VCaP (cell line): ENCODE measurements around the gene SLAIN2.
"Not testable (repeated sequence)": the region's sequence is repeated elsewhere in the genome, so short reads cannot be mapped to it uniquely, and the experiment has no call there.

Source experiments
- H3K27ac ChIP-seq: fragments of 450-650 bp; 2 replicates; pipeline ENCODE4 v1.5.1; 2017
- TF ChIP-seq, protein P1 (sequence below): fragments of 450-650 bp; conservative IDR thresholded peaks from 2 replicates; pipeline ENCODE4 v1.5.1; 2017; ENCODE audit warnings: mild to moderate bottlenecking, moderate library complexity

The SLAIN2 gene

DNA sequence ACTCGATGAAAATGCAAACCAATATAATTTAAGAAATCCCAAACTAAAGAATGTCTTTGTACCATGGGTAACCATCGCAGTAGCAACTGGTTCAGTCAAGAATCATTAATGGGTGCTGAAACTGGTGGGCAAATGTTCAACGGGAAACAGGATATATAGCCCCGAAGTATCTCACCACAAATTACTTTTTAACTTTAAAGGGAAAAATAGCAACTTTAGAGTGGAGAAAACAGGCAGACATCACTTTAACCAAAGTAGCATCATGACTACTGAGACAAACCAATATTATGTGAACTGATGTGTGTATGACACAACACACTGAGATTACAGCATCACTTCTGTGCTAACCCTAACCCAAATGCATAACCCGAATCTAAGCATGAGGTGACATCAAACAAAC, 33.8 kb upstream of the SLAIN2 start:
- TF ChIP-seq, protein P1, sequence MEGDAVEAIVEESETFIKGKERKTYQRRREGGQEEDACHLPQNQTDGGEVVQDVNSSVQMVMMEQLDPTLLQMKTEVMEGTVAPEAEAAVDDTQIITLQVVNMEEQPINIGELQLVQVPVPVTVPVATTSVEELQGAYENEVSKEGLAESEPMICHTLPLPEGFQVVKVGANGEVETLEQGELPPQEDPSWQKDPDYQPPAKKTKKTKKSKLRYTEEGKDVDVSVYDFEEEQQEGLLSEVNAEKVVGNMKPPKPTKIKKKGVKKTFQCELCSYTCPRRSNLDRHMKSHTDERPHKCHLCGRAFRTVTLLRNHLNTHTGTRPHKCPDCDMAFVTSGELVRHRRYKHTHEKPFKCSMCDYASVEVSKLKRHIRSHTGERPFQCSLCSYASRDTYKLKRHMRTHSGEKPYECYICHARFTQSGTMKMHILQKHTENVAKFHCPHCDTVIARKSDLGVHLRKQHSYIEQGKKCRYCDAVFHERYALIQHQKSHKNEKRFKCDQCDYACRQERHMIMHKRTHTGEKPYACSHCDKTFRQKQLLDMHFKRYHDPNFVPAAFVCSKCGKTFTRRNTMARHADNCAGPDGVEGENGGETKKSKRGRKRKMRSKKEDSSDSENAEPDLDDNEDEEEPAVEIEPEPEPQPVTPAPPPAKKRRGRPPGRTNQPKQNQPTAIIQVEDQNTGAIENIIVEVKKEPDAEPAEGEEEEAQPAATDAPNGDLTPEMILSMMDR: no peak
- no peak overlapping the region for H3K27ac ChIP-seq

DNA sequence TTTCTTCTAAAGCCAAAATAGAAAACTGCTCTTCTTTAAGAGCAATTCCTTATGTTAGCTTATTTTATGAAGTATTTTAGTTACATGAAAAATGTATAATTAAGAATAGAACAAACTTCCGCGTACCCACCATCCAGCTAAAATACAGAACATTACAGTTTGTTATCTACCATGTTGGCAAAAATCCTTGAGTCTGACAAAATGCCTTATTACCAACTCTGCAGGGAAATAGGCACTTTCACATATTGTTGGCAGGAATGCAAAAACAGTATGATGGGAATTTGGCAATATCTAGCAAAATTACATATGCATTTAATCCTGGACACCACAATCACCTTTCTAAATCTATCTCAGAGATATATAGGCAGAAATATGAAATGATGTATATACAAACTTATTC, 32.4 kb upstream of the SLAIN2 start:
- TF ChIP-seq, protein P1: no peak

DNA sequence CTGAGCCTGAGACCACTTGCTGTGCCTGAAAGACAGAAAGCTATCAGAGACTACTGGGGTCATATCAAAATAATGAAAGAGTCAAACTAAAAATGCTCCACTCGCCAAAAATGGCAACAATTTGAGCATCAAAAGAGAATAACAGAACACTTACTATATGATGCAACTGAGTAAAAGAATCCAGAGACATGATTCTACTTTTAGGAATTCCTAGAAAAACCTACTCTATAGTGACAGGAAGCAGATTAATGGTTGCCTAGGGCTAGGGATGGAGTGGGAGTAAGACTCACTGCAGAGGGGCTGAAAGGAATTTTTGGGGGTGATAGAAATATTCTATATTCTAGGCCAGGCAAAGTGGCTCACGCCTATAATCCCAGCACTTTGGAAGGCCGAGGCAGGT, 29.4 kb upstream of the SLAIN2 start:
- TF ChIP-seq, protein P1: no peak
- no peak overlapping the region for H3K27ac ChIP-seq

More for the DNA sequence above, 32.4 kb upstream of the SLAIN2 start:
- H3K27ac ChIP-seq: no peak overlapping the region

DNA sequence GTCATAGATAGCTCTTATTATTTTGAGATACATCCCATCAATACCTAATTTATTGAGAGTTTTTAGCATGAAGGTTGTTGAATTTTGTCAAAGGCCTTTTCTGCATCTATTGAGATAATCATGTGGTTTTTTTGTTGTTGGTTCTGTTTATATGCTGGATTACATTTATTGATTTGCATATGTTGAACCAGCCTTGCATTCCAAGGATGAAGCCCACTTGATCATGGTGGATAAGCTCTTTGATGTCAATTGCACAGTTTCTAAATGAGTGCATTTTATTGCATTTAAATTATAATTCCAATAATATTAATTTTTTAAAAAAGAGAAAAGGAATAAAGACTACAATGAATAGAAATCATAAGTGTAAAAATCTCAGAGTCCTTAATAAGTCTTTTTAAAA, 26.6 kb upstream of the SLAIN2 start:
- H3K27ac ChIP-seq: not testable (repeated sequence)

DNA sequence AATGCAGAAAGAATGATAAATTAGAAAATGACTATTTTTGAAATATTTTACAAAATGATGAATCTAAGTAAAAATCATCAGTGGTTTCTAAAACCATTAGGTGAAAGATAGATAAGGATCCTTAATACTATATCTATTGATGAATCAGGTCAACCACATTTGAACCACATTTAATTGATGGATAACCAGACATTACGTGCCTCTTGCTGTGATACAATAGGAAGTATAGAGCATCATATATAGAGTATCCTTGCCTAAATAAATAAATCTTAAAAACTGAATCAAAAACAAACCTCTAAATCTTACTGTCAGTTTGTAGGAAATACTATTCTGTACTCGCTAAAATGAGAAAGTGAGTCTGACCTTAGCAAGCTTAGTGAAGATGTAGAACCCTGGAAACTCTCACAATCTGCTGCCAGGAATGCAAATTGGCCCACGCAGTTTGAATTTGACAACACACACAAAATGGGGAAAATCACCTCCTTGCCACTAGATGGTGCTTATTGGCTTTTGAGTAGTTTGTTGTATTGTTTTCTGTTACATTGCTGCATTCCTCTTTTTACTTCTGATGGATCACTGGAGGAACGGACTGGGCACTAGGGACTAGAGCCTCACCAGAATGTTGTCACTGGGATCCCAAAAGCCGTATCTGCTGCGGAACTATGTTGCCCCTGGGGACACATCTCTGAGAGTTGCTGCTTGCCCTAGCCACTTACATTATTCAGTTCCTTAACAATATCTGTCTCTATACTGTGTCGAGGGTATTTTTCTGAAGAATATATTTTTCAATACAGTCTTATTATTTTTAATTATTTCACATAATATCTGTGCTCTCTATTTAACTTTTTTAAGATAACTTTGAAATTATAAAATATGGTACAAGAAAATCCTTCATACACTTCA, 25.4 kb upstream of the SLAIN2 start:
- no peak overlapping the region for H3K27ac ChIP-seq
- TF ChIP-seq, protein P1: peak; percentile 88

DNA sequence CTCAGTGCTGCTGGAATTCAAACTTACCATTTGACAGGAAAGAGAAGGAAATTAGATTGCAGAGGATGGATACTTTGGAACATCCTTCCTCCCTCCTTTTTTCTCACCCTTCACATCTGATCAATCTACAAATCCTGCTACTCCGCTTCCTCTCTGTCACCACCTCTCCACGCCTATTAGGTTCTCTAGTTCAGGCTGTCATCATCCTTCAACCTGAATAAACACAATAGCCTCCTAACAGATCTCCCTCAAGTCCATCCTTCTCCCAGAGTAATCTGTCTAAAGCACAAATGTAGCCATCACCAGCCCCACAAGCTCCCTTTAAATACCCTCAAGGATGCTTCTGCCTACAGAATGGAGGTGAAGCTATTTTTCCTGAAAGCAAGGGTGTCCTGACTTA, 20.0 kb upstream of the SLAIN2 start:
- no peak overlapping the region for H3K27ac ChIP-seq
- TF ChIP-seq, protein P1: no peak

DNA sequence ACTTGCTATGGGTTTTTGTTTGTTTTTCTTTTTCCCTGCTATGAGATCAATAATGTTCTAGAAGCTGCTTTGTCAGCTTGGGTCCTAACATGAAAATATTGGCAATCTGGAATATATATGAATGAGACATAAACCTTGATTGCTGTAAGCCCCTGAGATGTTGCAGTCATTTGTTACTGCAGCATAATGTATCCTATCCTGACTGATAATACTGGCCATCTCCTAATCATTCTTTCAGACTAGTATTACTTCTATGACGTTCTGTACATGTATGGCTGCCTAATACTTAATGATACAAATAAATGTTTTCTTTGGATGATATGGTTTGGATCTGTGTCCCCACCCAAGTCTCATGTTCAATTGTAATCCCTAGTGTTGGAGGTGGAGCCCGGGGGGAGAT, 19.3 kb upstream of the SLAIN2 start:
- TF ChIP-seq, protein P1: no peak
- peak overlapping the region; percentile 55; the same call in 1 of the 2 replicates for H3K27ac ChIP-seq

DNA sequence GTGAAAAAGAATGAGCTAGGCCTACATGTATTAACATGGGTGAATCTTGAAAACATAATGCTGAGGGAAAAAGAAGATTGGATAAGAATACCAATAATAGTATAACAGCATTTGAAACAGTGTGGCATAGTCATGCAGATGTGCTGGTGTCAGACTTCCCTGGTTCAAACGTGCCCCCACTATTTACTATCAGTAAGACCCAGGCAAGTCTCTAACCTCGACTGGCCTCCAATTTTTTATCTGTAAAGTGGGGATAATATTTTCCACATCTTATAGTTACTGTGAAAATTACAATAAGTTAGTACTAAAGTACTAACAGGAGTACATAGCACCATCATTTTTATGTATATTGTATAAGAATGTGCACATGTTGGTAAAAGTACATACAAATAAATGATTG, 17.0 kb upstream of the SLAIN2 start:
- H3K27ac ChIP-seq: no peak overlapping the region
- TF ChIP-seq, protein P1: no peak
